ENCODE measurements around the gene AJM1. TPM values are rescaled to one million over a fixed set of nuclear protein-coding genes. Genes with fewer than 3 reads are reported as not detected.

The AJM1 gene
- total RNA-seq, 1 experiment from 2014 or later: 1.8 TPM

- H3K27ac Mint-ChIP-seq: peak overlapping the region in 2 of 3 experiments; percentile 78 to 91; a peak in 4 of 7 replicates
- peaks cover 2% of the 10 kb centered on the region for H3K27me3 Mint-ChIP-seq (ENCODE audit: low read depth)
- Histone ChIP-seq H3K14ac (ENCODE audit: insufficient read depth, low read length) (no peak overlapping the region; the same call in 1 of the 2 replicates), H2BK120ac (ENCODE audit: low read depth, low read length, poor library complexity, severe bottlenecking) (no peak overlapping the region), H3K79me1 (ENCODE audit: insufficient read depth, low read depth, low read length, poor library complexity, severe bottlenecking) (no peaks in the 10 kb centered on the region), H4K8ac (replicated peaks; ENCODE audit: insufficient read length, low read depth, low read length) (no peak overlapping the region), H2BK12ac (ENCODE audit: insufficient read length, low read depth, low read length) (no peak overlapping the region), H3K18ac (ENCODE audit: insufficient read length, low read depth, low read length) (no peak overlapping the region), H3K9ac (ENCODE audit: extremely low read depth, insufficient read length, low read length) (no peak overlapping the region), H2BK20ac (ENCODE audit: low read depth, low read length, poor library complexity, severe bottlenecking) (no peak overlapping the region), H3K79me2 (ENCODE audit: insufficient read depth, low read length) (no peaks in the 10 kb centered on the region), H3K27me3 (ENCODE audit: insufficient read depth, low read length) (no peaks in the 10 kb centered on the region), H2AK5ac (ENCODE audit: insufficient read length, low read length) (no peak overlapping the region), H3K56ac (ENCODE audit: insufficient read length, low read depth, low read length) (no peak overlapping the region), H3T11ph (ENCODE audit: low read length) (no peak overlapping the region), H3K23ac (ENCODE audit: insufficient read length, low read depth, low read length) (no peak overlapping the region), H3K4me2 (ENCODE audit: insufficient read depth, insufficient read length, low read length) (peak overlapping the region; percentile 78), H4K91ac (ENCODE audit: insufficient read length, low read depth, low read length) (no peak overlapping the region), H4K5ac (ENCODE audit: insufficient read length, low read depth, low read length) (no peak overlapping the region), H4K20me1 (ENCODE audit: control insufficient read depth, insufficient read depth, insufficient read length) (no peaks in the 10 kb centered on the region), H3K27ac (ENCODE audit: insufficient read length, low read depth, low read length) (no peak overlapping the region), H2AFZ (ENCODE audit: low read length) (no peak overlapping the region), H3K4ac (ENCODE audit: low read depth, low read length) (no peak overlapping the region), H3K23me2 (ENCODE audit: insufficient read length, low read depth, low read length, poor library complexity, severe bottlenecking) (peaks cover 8% of the 10 kb centered on the region), H2BK15ac (ENCODE audit: low read depth, low read length) (no peak overlapping the region), H2BK5ac (ENCODE audit: insufficient read length, low read length) (no peak overlapping the region), H3K9me3 (ENCODE audit: control insufficient read depth, low read depth, low read length) (no peaks in the 10 kb centered on the region), H3K4me1 (ENCODE audit: insufficient read depth, low read length) (no peaks in the 10 kb centered on the region)
- no CpG with 5 or more reads among the region's 43 CpGs for WGBS (ENCODE audit: extremely low coverage, insufficient read length, low lambda C conversion rate)
- H3K4me1 Mint-ChIP-seq: peaks cover 2 to 5% of the 10 kb centered on the region in 2 experiments; a peak in 3 of 4 replicates
- peaks cover 0 to 12% (median 10%) of the 10 kb centered on the region in 3 experiments; a peak in 4 of 7 replicates for H3K36me3 Mint-ChIP-seq (ENCODE audit: insufficient read depth in 1 of 3, low read depth in 3 of 3)
- TF ChIP-seq CTCF (conservative IDR thresholded peaks at IDR 0.05): no peak
- H3K4me3 Mint-ChIP-seq: peak overlapping the region; percentile 91 to 93
- no peaks in the 10 kb centered on the region for H3K9me3 Mint-ChIP-seq
- no peak for DNase-seq
Observed at GRCh38 chr9:136849960-136850865, 7.9 kb downstream of the AJM1 start.
